Fibroblast of lung (primary cell): ENCODE results near the gene LMF2.

ENCODE experiments used
- EZH2 ChIP-seq: IDR thresholded peaks from 2 replicates; pipeline ENCODE4 v1.5.1; 2012; ENCODE audit warnings: low read length, control low read depth, mild to moderate bottlenecking; ENCODE audit errors: missing control alignments
- TF ChIP-seq, protein P1 (sequence below), 2 donors: IDR thresholded peaks in 1 of 2; conservative IDR thresholded peaks in 1 of 2; 1 replicate in 1 of 2; 2 replicates in 1 of 2; pipeline ENCODE4 v1.5.1; 2011 to 2012; ENCODE audit warnings: low read length in 2 of 2, control low read depth in 1 of 2, inconsistent platforms in 1 of 2, low read depth in 1 of 2, mild to moderate bottlenecking in 1 of 2

DNA sequence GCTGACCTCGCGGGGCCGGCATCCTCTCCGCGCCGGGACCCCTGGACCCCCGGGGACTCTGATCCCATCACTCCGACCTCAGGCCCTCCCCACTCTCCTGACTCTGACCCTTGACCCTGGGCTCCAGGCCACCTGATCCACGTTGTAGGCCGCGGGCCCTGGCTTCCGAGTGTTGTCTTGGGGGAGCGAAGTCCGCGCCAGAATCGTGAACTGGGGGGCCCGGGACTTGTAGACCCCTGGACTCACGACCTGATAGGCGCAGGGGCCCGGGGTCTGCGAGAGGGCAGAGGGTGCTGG, 23.0 kb upstream of the LMF2 start:
- TF ChIP-seq, protein P1, sequence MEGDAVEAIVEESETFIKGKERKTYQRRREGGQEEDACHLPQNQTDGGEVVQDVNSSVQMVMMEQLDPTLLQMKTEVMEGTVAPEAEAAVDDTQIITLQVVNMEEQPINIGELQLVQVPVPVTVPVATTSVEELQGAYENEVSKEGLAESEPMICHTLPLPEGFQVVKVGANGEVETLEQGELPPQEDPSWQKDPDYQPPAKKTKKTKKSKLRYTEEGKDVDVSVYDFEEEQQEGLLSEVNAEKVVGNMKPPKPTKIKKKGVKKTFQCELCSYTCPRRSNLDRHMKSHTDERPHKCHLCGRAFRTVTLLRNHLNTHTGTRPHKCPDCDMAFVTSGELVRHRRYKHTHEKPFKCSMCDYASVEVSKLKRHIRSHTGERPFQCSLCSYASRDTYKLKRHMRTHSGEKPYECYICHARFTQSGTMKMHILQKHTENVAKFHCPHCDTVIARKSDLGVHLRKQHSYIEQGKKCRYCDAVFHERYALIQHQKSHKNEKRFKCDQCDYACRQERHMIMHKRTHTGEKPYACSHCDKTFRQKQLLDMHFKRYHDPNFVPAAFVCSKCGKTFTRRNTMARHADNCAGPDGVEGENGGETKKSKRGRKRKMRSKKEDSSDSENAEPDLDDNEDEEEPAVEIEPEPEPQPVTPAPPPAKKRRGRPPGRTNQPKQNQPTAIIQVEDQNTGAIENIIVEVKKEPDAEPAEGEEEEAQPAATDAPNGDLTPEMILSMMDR (conservative IDR thresholded peaks at IDR 0.05 in 1 of 2, IDR thresholded peaks at IDR 0.05 in 1 of 2; ENCODE audit: low read depth in 1 of 2, low read length in 2 of 2), result no peak
- no peak for TF ChIP-seq EZH2
